GM19023 (cell line): Measurements from ENCODE around the gene DSTN.
"Not testable (repeated sequence)": the region's sequence is repeated elsewhere in the genome, so short reads cannot be mapped to it uniquely, and the experiment has no call there.

Experiments
- ATAC-seq: cut with Tn5 transposase; IDR thresholded peaks from one replicate; pipeline ENCODE4 v1.9.1; 2021; ENCODE audit warnings: mild to moderate bottlenecking, moderate library complexity; ENCODE audit not compliant: unreplicated experiment

DSTN gene

DNA sequence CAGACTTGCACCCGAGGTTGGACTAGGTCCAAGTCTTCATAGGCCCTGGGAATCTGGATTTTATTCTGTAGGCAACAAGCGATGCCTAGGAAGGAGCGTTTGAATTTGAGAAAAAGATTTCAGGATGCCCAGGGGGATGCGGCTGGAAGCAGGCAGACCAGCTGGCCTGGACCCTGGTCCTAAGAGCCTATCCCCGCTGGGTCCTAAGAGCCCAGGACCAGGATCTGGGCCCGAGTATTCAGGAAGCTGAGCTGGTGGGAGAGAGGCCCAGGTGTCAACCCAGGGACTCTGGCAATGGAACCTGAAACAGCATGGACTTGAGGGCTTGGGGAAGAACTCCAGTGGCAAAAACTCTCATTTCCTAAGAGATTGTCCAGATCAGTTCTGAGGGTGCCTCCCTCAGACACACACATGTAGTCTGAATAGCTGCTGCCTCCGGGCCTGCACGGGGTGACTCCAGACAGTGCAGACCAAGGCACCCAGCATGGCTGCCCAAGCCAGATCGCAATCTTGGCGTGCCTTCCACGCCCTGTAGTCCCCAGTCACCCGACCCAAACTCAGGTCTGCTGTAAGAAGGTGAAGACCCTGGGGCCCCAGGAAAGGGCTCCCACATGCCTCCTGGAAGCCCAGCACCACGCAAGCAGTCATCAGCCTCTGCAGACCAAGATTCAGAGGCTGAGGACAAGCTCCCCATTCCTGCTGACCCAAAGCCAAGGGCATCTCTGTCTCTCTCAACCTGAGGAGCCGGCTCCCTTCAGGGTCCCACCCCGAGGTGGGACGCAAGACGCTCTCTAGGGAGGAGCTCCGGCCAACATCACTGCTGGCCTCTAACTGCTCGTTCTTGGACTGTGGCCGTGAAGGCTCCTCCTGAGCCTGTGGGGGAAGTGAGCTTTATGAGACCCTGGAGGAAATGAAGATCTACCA, 77.8 kb downstream of the DSTN start:
- no peak for ATAC-seq

DNA sequence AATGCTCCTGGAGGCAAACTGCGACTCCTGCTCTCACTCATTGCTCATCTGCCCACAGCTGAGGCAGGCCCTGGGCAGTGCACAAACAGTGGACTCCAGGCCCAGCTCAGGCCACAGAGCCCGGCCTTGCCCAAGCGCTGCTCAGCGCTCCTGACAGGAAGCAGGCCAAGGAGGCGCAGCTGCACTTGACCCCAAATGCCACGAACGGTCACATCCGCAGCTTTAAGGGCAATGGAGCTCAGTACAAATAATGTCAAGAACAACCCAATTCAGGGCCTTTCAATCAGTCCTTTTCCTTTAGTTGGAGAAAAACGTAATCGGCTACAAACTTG, 78.4 kb downstream of the DSTN start:
- no peak for ATAC-seq

DNA sequence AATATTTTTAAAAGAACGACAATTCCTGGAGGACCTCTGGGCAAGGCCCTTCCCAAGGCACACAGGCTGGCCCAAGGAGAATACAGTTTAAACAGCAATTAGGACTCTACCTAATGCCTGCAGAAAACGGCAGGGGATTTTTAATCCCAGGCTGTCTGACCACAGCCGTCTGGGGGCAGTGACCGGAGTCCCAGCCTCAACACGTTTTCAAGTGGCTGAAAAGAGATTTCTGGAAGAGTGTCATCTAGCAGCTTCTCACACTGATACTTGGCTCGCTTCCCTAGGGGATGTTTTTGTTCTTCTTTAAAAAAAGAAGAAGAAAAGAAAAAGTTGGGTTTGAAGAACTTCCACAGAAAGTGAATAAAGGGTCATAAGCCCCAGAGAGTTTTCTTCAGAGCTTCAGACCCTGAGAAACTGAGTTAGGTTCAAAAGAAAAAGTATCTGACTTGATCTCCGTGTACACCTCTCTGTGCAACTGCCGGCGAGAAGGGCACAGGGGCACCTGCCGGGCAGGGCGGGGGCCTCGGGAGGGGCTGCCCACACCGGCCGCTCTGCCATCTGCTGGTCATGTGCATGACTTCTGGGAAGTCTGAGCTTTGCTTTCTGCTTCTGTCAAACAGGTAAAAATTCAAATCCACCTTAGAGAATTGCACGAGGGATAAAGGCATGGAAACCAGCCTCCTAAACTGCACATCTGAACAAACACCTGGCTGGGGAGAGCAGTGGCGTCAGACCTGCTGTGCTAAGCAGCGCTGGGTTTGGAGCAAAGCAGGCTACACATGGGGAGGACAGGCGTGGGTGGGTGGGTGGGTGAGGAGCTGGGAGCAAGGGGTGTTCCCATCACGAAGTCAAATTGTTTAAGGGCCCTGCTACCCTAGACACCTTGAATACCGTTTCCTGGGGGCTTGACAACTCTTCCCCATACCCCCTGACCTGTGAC, 79.2 kb downstream of the DSTN start:
- no peak for ATAC-seq

DNA sequence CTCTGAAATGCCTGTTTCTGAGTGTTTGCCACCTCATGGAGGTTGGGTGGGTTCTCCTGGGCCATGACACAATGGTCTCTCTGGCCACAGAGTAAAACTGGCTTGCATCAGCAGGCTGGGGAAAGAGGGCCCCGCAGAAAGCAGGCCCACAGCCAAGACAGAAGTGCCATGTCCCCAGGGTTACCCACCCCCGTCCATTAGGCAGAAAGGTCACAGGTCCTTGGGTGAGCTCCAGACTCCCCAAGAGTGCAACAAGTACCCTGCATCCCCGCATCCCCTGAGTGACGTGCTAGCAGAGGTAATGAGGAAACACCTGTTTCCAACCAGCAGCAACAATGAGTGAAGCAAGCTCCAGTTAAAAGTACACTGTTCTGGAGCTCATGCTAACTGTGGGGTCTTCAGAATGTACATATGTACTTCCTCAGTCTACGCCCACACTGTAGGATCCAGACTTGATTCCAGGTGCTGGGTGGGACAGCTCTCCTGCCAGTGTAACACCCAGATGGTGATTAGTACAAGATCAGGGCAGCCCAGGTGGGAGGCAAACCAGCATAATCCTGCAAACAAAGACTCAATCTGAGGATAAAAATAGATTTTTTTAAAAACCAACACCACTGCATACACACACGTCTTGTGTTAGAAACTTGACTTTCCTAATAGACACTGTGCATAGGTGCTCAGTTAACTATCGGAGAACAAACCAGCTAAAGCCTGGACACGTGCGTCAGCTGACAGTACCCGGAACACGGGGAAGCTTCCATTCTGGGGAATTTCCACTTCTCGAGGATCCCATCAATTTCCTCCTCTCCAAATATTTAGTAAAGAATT, 80.6 kb downstream of the DSTN start:
- ATAC-seq, result no peak

DNA sequence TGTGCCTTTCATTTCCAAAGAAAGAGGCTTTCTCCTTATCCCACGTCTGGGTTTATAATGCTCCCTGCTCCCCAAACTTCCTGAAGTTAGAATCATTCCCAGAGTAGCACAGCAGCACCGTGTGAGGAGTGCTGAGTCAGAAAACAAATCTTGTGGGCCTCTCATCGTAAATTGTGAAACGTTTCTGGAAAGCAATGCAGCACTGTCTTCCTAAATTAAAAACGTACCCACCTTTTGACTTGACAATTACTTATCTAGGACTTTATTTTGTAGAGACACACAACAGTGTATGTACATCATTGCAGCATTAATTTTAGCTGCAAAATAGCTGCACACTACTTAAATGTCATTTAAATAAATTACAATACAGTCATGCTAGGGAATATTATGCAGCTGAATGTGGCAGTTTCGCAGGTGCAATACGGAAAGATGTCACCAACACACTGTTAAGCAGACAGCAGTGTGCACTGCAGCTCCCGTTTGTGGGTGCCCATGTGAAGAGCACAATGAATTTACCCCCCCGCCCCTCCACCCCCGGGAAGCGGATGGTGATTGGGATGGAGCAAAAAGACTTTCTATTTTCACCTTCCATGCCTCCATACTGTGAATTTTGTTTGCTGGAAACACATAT, 81.4 kb downstream of the DSTN start:
- no peak for ATAC-seq

DNA sequence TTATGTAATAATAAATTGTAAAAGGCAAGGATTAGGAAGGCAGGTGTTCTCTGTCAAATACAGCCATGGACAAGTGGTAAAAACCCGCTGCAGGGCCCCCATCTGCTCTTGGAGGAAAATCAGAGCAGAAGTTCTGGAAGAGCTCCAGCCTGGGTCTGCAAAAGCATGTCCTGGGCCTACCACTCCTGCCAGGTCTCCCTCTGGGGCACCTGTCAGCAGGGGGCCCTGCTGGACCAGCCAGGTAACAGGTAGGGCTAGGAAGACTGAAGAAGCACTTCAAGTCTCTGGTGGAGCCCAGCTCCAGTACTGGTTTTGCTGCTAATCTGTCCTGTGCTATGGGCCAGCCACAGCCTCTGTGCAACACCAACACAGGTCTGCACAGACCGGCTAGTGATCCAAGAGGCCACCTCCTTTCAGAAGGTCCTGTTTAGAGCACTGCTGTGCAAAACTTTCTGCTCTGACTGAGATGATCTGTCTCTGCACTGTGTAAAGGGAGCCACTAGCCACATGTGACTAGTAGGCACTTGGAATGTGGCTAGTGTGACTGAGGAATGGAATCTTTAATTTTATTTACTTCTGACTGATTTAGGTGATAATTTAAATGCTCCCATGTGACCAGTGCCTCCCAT, 82.0 kb downstream of the DSTN start:
- no peak for ATAC-seq

DNA sequence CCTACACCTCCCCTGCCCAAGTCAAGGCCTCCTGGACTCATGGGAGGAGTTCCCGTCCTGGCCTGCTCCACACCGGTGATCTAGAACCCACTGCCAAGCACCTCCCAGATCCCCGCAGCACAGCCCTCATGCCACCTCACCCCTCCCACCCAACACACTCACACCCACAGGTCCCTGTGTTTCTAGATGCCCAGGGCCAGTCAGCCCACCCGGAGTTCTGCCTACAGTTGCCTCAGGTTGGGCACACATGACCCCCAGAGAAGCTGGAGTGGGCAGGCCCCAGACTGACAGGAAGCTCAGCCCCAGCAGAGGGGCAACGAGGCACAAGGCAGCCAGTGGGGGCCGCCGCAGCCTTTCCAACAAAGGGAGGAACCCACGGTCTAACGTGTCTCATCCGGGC, 82.5 kb downstream of the DSTN start:
- ATAC-seq, result no peak

DNA sequence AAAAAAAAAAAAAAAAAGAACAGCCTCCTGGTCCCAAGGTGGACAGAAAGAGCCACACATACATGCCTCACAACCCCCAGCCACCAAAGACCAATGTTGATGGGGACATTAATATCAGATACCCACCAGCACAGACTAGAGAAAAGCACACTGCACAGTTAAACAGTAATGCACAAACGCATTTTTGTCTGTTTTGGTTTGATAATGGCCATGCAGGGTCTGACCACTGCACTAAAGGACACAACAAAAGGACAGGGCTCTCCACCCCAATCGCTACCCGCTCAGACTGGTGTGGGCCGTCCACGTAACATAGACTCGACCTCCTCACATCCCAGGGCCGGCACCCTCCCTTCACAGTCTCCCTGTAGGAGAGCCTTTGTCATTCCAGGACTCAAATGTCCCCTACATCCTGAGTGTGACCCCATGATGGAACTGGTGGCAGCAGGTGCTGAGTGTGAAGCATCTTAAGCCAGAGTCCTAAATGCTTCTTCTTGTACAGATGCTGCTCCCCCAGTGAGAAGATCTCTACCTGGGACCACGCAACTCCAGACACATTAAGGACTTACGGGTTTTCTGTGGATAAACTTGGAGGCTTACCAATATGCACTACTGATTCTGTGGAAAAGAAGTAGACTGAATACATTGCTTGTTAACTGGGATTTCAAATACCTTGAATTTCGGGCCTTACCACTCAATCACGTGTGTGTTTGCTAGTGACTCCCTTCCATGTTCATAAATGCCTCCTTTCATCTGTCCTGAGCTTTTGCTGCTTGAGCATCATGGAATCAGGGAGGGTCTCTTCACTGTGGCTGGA, 84.2 kb downstream of the DSTN start:
- ATAC-seq, result no peak

DNA sequence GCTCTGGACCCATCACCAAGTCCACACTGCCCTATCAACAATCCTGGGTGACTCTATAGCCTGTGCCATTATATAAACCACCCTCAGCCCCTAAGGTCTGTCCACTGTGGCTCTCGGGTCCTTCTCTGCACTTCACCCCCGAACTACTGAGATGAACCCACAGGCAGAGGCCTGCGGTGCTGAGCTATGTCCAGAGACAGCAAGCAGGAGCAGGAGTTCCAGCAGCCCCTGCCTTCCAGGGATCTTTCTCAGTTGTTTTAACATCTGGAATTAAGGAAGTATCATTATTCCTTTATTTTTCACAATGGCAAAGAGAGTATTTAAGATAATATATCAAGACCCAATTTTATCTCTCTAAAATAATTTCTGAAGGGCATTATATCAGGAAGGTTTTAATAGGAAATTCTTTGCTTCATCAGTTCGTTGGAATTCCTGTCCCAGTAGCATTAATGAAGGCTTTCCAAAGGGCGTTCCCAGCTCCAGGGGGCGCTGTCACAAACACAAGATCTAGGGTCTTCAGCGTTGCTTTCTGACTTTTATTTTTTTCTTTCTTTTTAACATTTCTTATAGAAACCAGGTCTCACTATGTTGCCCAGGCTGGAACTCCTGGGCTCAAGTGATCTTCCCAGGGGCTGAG, 84.9 kb downstream of the DSTN start:
- ATAC-seq, result no peak

DNA sequence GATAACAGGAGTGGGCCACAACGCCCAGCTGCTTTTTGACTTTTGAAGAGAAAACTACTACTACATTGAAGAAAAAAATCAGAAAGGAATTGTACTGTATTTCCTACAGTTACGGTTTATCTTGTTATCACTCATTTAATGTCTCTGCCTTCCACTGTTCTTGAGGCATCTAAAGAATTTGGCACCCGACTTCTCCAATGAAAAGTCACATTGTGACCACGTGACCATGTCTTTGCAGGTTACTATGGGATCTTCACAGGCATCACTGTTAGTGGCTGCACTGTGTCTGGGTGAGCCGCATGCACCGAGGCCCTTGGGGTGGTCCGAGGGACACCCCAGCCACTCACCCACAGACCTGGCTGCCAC, 85.4 kb downstream of the DSTN start:
- no peak for ATAC-seq

DNA sequence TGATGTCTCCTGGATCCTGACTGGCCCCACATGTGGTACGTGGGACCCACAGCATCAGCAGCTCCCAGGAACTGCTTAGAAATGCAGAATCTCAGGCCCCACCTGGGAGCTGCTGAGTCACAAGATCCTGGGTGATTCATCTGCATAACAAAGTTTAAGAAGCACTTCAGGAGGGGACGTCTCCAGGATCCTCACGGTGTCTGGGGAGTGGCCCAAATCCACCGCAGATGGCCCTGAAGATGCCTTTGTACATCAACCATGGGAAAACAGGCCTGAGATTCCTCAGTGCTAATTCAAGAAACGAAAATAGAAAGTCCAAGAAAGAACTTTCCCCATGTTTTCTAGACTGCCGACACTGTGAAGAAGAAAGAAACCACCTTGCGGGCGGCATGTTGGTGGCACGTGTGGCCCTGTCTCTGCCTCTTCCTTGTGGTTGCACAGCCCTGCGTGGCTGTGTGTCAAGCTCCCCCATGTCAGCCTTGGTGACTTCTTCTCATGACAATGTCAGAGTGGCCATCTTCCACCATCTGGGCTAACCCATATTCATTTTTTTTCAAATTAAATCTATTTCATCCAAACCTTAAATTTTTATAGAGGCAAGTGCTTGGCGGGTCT, 86.1 kb downstream of the DSTN start:
- no peak for ATAC-seq

DNA sequence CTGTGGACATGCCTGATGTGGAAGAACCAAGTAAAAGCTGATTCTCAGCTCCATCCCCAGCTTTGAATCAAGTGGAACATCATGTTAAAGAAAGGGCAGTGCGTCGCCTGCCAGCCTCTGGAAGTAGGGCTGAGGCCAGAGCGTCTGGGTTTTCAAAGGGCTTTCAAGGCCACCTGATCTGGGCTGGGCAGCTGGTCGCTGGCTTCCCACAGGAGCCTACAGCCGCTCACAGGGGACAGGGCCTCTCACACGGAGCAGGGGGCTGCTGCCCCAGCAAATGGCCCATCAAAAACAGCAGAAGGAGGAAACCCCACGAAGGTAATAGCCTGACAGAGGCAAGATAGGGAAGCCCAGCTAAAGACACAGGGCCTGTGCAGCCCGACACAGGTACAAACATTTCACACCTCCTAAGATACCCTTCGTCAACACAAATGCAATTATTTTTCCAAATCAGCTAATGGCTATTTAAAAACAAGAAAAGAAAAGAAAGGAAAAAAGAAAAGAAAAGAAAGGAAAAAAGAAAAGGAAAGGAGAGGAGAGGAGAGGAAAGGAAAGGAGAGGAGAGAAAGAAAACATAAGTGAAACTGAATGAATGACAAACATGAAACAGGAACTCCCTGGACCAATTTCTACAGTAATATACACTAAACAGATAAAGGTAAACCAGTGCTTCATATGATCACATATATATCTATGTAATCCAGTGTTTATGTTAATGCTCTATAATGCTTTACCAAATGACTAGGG, 87.4 kb downstream of the DSTN start:
- no peak for ATAC-seq

DNA sequence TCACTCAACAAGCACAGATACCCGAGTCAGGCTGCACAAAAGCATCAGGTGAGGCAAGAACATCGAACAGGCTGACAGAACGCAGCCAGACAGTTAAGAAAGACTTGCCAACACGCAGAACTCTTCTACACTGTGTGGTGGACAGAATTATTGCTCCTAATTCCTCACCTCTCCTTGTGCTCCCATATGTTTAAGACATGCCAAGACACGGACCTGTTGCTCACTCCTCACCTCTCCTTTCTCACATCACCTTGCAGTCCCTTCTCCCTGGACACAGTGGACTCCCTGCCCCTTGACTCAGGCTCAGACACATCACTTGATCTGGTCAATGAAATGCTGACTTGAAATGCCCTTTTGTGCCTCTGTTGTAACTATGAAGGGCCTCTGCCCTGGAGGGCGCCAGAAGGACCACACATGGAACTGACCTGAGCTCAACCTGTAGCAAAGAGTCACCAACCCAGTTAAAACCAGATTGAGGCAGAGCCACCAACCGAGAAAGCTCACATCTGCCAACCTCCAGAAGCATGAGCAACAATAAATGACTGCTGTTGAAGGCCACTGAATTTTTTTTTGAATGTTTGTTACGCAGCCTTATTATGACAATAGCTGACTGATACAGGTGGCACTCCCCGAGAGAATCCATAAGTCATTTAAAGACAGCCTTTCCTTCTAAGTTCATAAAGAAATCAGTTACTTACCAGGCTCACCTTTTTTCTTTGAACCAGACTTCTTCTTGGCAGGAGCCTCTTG, 88.2 kb downstream of the DSTN start:
- no peak for ATAC-seq

DNA sequence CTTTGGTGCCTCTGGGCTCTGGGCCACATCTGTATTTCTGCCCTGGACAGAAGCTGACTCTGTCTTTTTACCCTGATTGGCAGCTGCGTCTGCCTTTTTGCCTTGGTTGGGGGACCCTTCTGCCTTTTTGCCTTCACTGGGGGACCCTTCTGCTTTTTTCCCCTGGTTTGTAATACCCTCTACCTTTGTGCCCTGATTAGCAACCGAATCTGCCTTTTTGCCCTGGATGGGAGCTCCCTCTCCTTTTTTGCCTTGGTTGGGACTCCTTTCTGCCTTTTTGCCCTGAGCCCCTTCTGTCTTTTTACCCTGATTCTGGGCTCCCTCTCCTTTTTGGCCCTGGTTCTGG, 88.7 kb downstream of the DSTN start:
- no peak for ATAC-seq

DNA sequence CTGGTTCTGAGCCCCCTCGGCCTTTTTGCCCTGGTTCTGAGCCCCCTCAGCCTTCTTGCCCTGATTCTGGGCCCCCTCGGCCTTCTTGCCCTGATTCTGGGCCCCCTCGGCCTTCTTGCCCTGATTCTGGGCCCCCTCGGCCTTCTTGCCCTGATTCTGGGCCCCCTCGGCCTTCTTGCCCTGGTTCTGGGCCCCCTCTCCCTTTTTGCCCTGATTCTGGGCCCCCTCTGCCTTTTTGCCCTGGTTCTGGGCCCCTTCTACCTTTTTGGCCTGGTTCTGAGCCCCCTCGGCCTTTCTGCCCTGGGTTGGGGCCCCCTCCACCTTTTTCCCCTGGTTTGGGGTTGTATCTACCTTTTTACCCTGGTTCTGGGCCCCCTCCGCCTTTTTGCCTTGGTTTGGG, 89.5 kb downstream of the DSTN start:
- ATAC-seq, result not testable (repeated sequence)
